HG03045 (cell line): ENCODE results near the gene TRAPPC5.
A peak's percentile ranks its signal among the peaks of the same experiment; 100 is the strongest.

Source experiments
- ATAC-seq: cut with Tn5 transposase; IDR thresholded peaks from one replicate; pipeline ENCODE4 v1.9.1; 2021; ENCODE audit warnings: mild to moderate bottlenecking, moderate library complexity; ENCODE audit not compliant: unreplicated experiment

Gene TRAPPC5

GRCh38 chr19:7674010-7675005 is 6.3 kb upstream of the TRAPPC5 start:
- ATAC-seq, result no peak

GRCh38 chr19:7676376-7676775 is 4.3 kb upstream of the TRAPPC5 start:
- no peak for ATAC-seq

GRCh38 chr19:7676854-7677253 is 3.8 kb upstream of the TRAPPC5 start, which contains the start of gene MCEMP1:
TSS of gene MCEMP1 (plus strand) at chr19:7677090. CDS start at chr19:7677121, 31 bp downstream.
- ATAC-seq, result no peak

- ATAC-seq, result no peak
Measured at GRCh38 chr19:7677669-7678311, 2.8 kb upstream of the TRAPPC5 start.

GRCh38 chr19:7678971-7679751 is 1.5 kb upstream of the TRAPPC5 start:
- ATAC-seq, result no peak

- ATAC-seq, result no peak
Measured at GRCh38 chr19:7679771-7680605, 645 bp upstream of the TRAPPC5 start.

GRCh38 chr19:7681340-7682174 is 924 bp downstream of the TRAPPC5 start:
- peak; percentile 6 for ATAC-seq

- ATAC-seq, result no peak
Measured at GRCh38 chr19:7682175-7682855, 1.7 kb downstream of the TRAPPC5 start.

- ATAC-seq, result no peak
Measured at GRCh38 chr19:7685546-7686445, 5.2 kb downstream of the TRAPPC5 start.

- no peak for ATAC-seq
Measured at GRCh38 chr19:7687177-7687576, 6.5 kb downstream of the TRAPPC5 start.

- ATAC-seq, result no peak
Measured at GRCh38 chr19:7689165-7689564, 8.5 kb downstream of the TRAPPC5 start.

GRCh38 chr19:7690779-7691258 is 10.2 kb downstream of the TRAPPC5 start:
- ATAC-seq, result no peak

GRCh38 chr19:7691497-7691896 is 10.9 kb downstream of the TRAPPC5 start:
- no peak for ATAC-seq

GRCh38 chr19:7692417-7693088 is 11.9 kb downstream of the TRAPPC5 start:
- ATAC-seq, result no peak

GRCh38 chr19:7694499-7694898 is 13.9 kb downstream of the TRAPPC5 start:
- ATAC-seq, result no peak

- ATAC-seq, result no peak
Measured at GRCh38 chr19:7697721-7698287, 17.2 kb downstream of the TRAPPC5 start.

- no peak for ATAC-seq
Measured at GRCh38 chr19:7698583-7698982, 17.9 kb downstream of the TRAPPC5 start.
